Astrocyte (in vitro differentiated cells and primary cell): ENCODE measurements around the gene PADI2. TPM values are rescaled to one million over a fixed set of nuclear protein-coding genes. Genes with fewer than 3 reads are reported as not detected.

Experiments
- DNase-seq: peaks from one replicate; pipeline ENCODE4 v3.0.0-alpha.2; 2010; ENCODE audit warnings: low read depth
- FAIRE-seq: peaks from 2 replicates; lab custom pipeline; 2011; peaks lifted over from hg19 to GRCh38; lab: Jason Lieb, UNC
- H2AFZ ChIP-seq: 2 replicates; pipeline ENCODE4 v1.6.0; 2012; ENCODE audit warnings: low read depth, low read length, inconsistent platforms
- H3K27ac ChIP-seq: 2 replicates; pipeline ENCODE4 v1.5.1; 2011; ENCODE audit warnings: low read depth, low read length, inconsistent platforms
- H3K27me3 ChIP-seq: 2 replicates; pipeline ENCODE4 v1.6.0; 2011; ENCODE audit warnings: low read length, inconsistent platforms; ENCODE audit not compliant: insufficient read depth
- H3K36me3 ChIP-seq: 2 replicates; pipeline ENCODE4 v1.5.1; 2011; ENCODE audit warnings: low read length, inconsistent platforms; ENCODE audit not compliant: insufficient read depth
- H3K4me1 ChIP-seq: 2 replicates; pipeline ENCODE4 v1.5.1; 2011; ENCODE audit warnings: low read length, inconsistent platforms; ENCODE audit not compliant: insufficient read depth
- H3K4me2 ChIP-seq: 2 replicates; pipeline ENCODE4 v1.6.0; 2012; ENCODE audit warnings: low read length, inconsistent platforms
- H3K4me3 ChIP-seq: 2 replicates; pipeline ENCODE4 v1.5.1; 2011; ENCODE audit warnings: low read depth, mild to moderate bottlenecking, low read length, inconsistent platforms; ENCODE audit not compliant: insufficient read depth
- H3K79me2 ChIP-seq: 2 replicates; pipeline ENCODE4 v1.6.0; 2012; ENCODE audit warnings: mild to moderate bottlenecking, low read length, inconsistent platforms; ENCODE audit not compliant: insufficient read depth
- H3K9ac ChIP-seq: 2 replicates; pipeline ENCODE4 v1.6.0; 2012; ENCODE audit warnings: mild to moderate bottlenecking, low read length, inconsistent platforms
- H3K9me3 ChIP-seq: 2 replicates; pipeline ENCODE4 v1.5.1; 2012; ENCODE audit warnings: low read depth, mild to moderate bottlenecking, low read length, inconsistent platforms; ENCODE audit not compliant: insufficient read depth
- H4K20me1 ChIP-seq: 2 replicates; pipeline ENCODE4 v1.6.0; 2012; ENCODE audit warnings: low read length, inconsistent platforms; ENCODE audit not compliant: insufficient read depth
- H3K27ac Mint-ChIP-seq: one replicate; pipeline ENCODE4 v1.8.0; 2021; ENCODE audit warnings: mild to moderate bottlenecking, mixed read lengths; ENCODE audit not compliant: unreplicated experiment
- H3K27me3 Mint-ChIP-seq: one replicate; pipeline ENCODE4 v1.8.0; 2021; ENCODE audit warnings: low read depth, mixed read lengths; ENCODE audit not compliant: unreplicated experiment
- H3K36me3 Mint-ChIP-seq: one replicate; pipeline ENCODE4 v1.8.0; 2021; ENCODE audit warnings: low read depth, mixed read lengths; ENCODE audit not compliant: unreplicated experiment
- H3K4me1 Mint-ChIP-seq: one replicate; pipeline ENCODE4 v1.8.0; 2021; ENCODE audit warnings: low read depth, mixed read lengths; ENCODE audit not compliant: unreplicated experiment
- H3K4me3 Mint-ChIP-seq: one replicate; pipeline ENCODE4 v1.8.0; 2021; ENCODE audit warnings: mild to moderate bottlenecking, moderate library complexity, mixed read lengths; ENCODE audit not compliant: unreplicated experiment
- H3K9me3 Mint-ChIP-seq: one replicate; pipeline ENCODE4 v1.8.0; 2021; ENCODE audit warnings: mild to moderate bottlenecking, mixed read lengths; ENCODE audit not compliant: unreplicated experiment
- CTCF ChIP-seq: IDR thresholded peaks from 2 replicates; pipeline ENCODE4 v1.5.1; 2011; ENCODE audit warnings: low read depth, mild to moderate bottlenecking, inconsistent platforms, low read length, moderate library complexity; ENCODE audit not compliant: insufficient read depth
- EZH2 ChIP-seq: IDR thresholded peaks from 2 replicates; pipeline ENCODE4 v1.6.1; 2012; ENCODE audit warnings: mild to moderate bottlenecking, low read length, inconsistent platforms; ENCODE audit not compliant: insufficient read depth
- total RNA-seq: library from RNA; stranded (reverse); gene quantifications from 2 replicates; pipeline ENCODE4 v1.2.1, GENCODE V29; 2021

The PADI2 gene
- total RNA-seq, 1 donor from 2014 or later, result 0.48 TPM

GRCh38 chr1:17061892-17062291 is 57.4 kb downstream of the PADI2 start:
- DNase-seq (no peak), FAIRE-seq (no peak)
- H3K27me3 ChIP-seq, result no peaks in the 10 kb centered on the region
- H3K4me2 ChIP-seq, result no peak overlapping the region
- H3K36me3 ChIP-seq, result no peaks in the 10 kb centered on the region
- Mint-ChIP-seq H3K9me3 (peaks cover 2% of the 10 kb centered on the region), H3K27me3 (peaks cover 6% of the 10 kb centered on the region), H3K4me1 (peaks cover 19% of the 10 kb centered on the region), H3K36me3 (no peaks in the 10 kb centered on the region), H3K27ac (peak overlapping the region; percentile 12), H3K4me3 (no peak overlapping the region)
- peaks cover 5% of the 10 kb centered on the region for H3K9me3 ChIP-seq
- no peak overlapping the region for H2AFZ ChIP-seq
- no peaks in the 10 kb centered on the region for H3K79me2 ChIP-seq
- H3K4me3 ChIP-seq, result no peak overlapping the region
- peaks cover 10% of the 10 kb centered on the region for H3K4me1 ChIP-seq
- H3K27ac ChIP-seq, result no peak overlapping the region
- TF ChIP-seq EZH2 (no peak), CTCF (no peak)
- no peaks in the 10 kb centered on the region for H4K20me1 ChIP-seq
- no peak overlapping the region for H3K9ac ChIP-seq

GRCh38 chr1:17061486-17061885 is 57.8 kb downstream of the PADI2 start:
- Histone ChIP-seq H4K20me1 (no peaks in the 10 kb centered on the region), H3K36me3 (no peaks in the 10 kb centered on the region), H3K27me3 (no peaks in the 10 kb centered on the region), H3K4me1 (peaks cover 10% of the 10 kb centered on the region), H3K27ac (no peak overlapping the region), H3K9ac (no peak overlapping the region), H3K4me3 (no peak overlapping the region), H2AFZ (no peak overlapping the region), H3K4me2 (no peak overlapping the region), H3K9me3 (peaks cover 5% of the 10 kb centered on the region), H3K79me2 (no peaks in the 10 kb centered on the region)
- peaks cover 6% of the 10 kb centered on the region for H3K27me3 Mint-ChIP-seq
- H3K27ac Mint-ChIP-seq, result peak overlapping the region; percentile 12
- H3K9me3 Mint-ChIP-seq, result peaks cover 2% of the 10 kb centered on the region
- no peak for DNase-seq
- TF ChIP-seq EZH2 (no peak), CTCF (no peak)
- FAIRE-seq, result no peak
- no peak overlapping the region for H3K4me3 Mint-ChIP-seq
- peaks cover 19% of the 10 kb centered on the region for H3K4me1 Mint-ChIP-seq
- no peaks in the 10 kb centered on the region for H3K36me3 Mint-ChIP-seq

- Mint-ChIP-seq H3K36me3 (no peaks in the 10 kb centered on the region), H3K27me3 (peaks cover 6% of the 10 kb centered on the region), H3K4me3 (no peak overlapping the region), H3K9me3 (peaks cover 2% of the 10 kb centered on the region), H3K27ac (no peak overlapping the region), H3K4me1 (peaks cover 19% of the 10 kb centered on the region)
- no peaks in the 10 kb centered on the region for H3K79me2 ChIP-seq
- no peak overlapping the region for H3K9ac ChIP-seq
- H3K36me3 ChIP-seq, result no peaks in the 10 kb centered on the region
- peaks cover 1% of the 10 kb centered on the region for H3K9me3 ChIP-seq
- no peak overlapping the region for H3K27ac ChIP-seq
- H3K27me3 ChIP-seq, result no peaks in the 10 kb centered on the region
- TF ChIP-seq CTCF (no peak), EZH2 (no peak)
- H4K20me1 ChIP-seq, result no peaks in the 10 kb centered on the region
- FAIRE-seq, result no peak
- H2AFZ ChIP-seq, result peak overlapping the region; percentile 37
- DNase-seq, result no peak
- H3K4me1 ChIP-seq, result peaks cover 10% of the 10 kb centered on the region
- H3K4me3 ChIP-seq, result no peak overlapping the region
- H3K4me2 ChIP-seq, result no peak overlapping the region
These were observed 58.9 kb downstream of the PADI2 start for GRCh38 chr1:17060306-17060749.
